Keratinocyte (primary cell): ENCODE measurements around the gene PLEKHG5.

Experiments
- EZH2 ChIP-seq: IDR thresholded peaks from one replicate; pipeline ENCODE4 v1.6.1; 2012; ENCODE audit warnings: inconsistent platforms, mild to moderate bottlenecking, low read length, moderate library complexity
- TF ChIP-seq, protein P1 (sequence below), 3 experiments: IDR thresholded peaks in 1 of 3; conservative IDR thresholded peaks in 1 of 3; optimal IDR thresholded peaks in 1 of 3; 2 replicates in 2 of 3; 3 replicates in 1 of 3; pipeline versions ENCODE3 to v1.5.1; 2011; ENCODE audit warnings: low read length in 3 of 3, mild to moderate bottlenecking in 3 of 3, moderate library complexity in 2 of 3, control low read depth in 1 of 3, inconsistent platforms in 1 of 3; ENCODE audit not compliant: insufficient read depth in 2 of 3; ENCODE audit errors: extremely low read depth in 1 of 3

DNA sequence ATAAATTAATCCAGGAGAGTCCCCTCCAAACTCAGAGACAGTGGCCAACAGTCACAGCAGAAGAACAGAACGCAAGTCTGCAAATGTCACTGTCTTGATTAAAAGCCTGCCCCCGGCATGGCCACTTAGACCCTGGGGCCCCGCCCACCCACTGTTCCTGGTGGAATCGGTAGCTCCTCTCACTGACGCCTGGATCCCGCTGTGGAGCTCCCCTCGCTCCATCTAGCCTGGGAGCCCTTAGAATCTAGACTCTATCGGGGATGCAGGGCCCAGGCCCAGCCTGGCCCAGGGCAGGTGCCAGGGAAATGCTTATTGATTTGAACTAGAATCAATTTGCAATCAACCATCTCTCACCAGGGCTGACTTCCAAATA is 21.4 kb upstream of the PLEKHG5 start:
- TF ChIP-seq, protein P1, sequence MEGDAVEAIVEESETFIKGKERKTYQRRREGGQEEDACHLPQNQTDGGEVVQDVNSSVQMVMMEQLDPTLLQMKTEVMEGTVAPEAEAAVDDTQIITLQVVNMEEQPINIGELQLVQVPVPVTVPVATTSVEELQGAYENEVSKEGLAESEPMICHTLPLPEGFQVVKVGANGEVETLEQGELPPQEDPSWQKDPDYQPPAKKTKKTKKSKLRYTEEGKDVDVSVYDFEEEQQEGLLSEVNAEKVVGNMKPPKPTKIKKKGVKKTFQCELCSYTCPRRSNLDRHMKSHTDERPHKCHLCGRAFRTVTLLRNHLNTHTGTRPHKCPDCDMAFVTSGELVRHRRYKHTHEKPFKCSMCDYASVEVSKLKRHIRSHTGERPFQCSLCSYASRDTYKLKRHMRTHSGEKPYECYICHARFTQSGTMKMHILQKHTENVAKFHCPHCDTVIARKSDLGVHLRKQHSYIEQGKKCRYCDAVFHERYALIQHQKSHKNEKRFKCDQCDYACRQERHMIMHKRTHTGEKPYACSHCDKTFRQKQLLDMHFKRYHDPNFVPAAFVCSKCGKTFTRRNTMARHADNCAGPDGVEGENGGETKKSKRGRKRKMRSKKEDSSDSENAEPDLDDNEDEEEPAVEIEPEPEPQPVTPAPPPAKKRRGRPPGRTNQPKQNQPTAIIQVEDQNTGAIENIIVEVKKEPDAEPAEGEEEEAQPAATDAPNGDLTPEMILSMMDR (optimal IDR thresholded peaks at IDR 0.05 in 1 of 3, IDR thresholded peaks at IDR 0.05 in 1 of 3, conservative IDR thresholded peaks at IDR 0.05 in 1 of 3; ENCODE audit: extremely low read depth in 1 of 3, insufficient read depth in 2 of 3, low read length in 3 of 3) = no peak
- no peak for TF ChIP-seq EZH2
